HG03139 (cell line): ENCODE data around the gene WDR33.

Source experiments
- ATAC-seq: cut with Tn5 transposase; IDR thresholded peaks from one replicate; pipeline ENCODE4 v1.9.1; 2021; ENCODE audit not compliant: unreplicated experiment

Gene WDR33

GRCh38 chr2:127721978-127722355, 89.0 kb downstream of the WDR33 start:
- ATAC-seq, result no peak

DNA sequence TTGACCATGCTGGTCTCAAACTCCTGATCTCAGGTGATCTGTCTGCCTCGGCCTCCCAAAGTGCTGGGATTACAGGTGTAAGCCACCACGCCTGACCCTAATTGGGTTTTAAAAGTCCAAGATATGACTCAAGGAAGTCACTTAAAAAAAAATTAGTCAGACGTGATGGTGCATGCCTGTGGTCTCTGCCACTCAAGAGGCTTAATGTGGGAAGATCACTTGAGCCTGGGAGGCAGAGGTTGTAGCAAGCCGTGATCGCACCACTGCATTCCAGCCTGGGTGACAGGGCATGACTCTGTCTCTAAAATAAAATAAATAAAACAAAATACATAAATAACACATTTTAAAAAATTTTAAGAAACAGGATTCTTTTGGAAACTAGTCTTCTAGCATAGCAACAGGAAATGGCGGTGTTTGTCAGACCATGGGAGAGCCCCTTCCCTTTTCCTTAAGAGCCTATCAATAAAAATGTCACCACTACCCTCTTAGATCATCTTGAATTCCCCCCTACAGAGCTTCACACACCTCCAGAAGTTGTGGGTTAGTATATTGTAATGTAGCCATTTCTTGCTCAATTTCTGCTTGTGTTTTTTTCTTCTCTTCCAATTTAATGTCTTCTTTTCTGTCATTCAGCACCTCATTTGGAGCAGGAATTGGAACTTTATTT, 89.5 kb downstream of the WDR33 start:
- no peak for ATAC-seq

DNA sequence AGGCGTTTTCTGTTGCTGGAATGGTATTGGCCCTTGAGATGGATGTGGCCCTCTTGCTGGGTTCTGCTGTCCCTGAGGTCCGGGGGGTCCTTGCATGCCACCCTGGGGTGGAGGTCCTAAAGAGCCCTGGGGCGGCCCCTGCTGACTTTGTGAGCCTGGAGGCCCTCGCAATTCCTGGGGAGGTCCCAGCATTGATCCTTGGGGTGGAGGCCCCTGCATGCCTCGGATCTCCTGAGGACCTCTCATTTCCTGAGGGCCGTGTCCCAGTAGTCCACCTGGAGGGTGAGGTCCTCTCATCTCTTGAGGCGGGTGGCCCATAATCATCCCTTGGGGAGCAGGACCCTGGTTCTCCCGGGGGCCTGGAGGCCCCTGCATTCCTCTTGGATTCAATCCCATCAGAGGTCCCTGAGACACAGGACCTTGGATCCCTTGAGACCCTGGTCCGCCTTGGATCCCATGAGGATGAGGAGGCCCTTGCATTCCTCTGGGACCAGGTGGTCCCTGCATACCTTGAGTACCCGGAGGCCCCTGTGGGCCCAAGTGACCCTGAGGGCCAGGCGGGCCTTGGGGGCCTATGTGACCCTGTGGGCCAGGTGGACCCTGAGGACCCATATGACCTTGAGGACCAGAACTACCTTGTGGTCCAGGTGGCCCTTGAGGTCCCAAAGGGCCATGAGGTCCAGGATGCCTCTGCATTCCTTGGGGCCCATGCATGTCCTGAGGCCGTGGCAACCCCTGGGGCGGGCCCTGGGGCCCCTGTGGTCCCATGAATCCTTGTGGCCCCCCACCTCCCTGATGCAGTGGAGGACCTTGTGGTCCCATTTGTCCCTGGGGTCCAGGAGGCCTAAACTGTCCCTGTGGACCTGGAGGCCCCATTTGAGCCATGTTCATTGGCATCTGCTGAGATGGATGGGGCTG, 91.4 kb downstream of the WDR33 start:
- ATAC-seq, result no peak

GRCh38 chr2:127718271-127718670, 92.7 kb downstream of the WDR33 start:
- ATAC-seq, result no peak

- no peak for ATAC-seq
These were observed 95.1 kb downstream of the WDR33 start for GRCh38 chr2:127715778-127716449.

- no peak for ATAC-seq
These were observed 97.4 kb downstream of the WDR33 start for GRCh38 chr2:127713562-127713961.

- no peak for ATAC-seq
These were observed 98.0 kb downstream of the WDR33 start for GRCh38 chr2:127712999-127713398.

- ATAC-seq, result no peak
These were observed 101.6 kb downstream of the WDR33 start for GRCh38 chr2:127709336-127709735.

- no peak for ATAC-seq
These were observed 102.9 kb downstream of the WDR33 start for GRCh38 chr2:127707890-127708648.

GRCh38 chr2:127706215-127706990, 104.6 kb downstream of the WDR33 start:
- no peak for ATAC-seq

GRCh38 chr2:127705391-127706065, 105.4 kb downstream of the WDR33 start:
- ATAC-seq, result no peak

DNA sequence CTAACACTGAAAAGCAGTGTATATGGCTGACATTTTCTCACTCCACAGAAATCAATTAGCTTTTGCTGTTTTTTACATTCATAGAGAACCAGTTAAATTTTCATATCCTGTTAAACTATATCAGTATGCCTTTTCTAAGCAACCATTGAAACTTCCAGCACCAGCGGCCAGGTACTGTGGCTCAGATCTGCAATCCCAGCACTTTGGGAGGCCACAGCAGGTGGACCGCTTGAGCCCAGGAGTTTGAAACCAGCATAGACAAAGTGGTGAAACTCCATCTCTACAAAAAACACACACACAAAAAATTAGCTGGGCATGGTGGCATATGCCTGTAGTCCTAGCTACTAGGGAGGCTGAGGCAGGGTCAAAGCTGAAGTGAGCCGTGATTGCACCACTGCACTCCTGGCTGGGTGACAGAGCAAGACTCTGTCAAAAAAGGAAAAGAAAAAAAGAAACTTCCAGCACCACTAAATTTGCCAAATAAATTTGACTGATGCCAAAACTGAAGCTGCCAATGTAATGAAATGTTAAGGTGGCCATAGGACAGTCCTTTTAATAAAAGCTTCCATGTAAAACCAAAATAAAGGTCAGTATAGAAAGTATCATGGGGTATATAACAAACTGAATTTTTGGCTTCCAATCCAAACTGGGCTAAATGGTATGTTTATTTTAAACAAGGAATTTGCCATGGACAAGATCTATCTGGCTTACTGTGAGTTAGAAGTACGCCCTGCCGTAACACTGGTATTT, 106.2 kb downstream of the WDR33 start:
- no peak for ATAC-seq

DNA sequence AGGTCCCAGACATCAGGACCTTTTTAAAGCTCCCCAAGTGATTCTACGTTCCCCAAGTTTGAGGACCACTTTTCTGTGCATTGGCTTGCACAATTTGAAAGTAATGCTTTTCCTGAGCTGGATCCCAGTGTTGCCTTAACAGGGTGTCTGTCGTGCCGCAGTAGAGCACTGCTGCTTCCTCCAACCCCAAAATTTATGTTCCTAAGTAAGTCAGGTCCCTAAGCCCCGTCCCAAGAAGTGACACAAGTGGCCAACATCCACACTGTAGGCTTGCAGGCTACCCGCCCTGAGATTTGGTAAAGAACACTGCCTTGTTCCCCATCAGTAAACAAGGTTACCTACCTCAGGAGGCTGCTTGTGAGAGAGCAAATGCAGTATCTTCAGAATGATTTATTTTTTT, 107.7 kb downstream of the WDR33 start:
- no peak for ATAC-seq

- ATAC-seq, result no peak
These were observed 108.5 kb downstream of the WDR33 start for GRCh38 chr2:127702395-127703009.

- ATAC-seq, result peak; percentile 46
These were observed 109.1 kb downstream of the WDR33 start for GRCh38 chr2:127701651-127702394.

DNA sequence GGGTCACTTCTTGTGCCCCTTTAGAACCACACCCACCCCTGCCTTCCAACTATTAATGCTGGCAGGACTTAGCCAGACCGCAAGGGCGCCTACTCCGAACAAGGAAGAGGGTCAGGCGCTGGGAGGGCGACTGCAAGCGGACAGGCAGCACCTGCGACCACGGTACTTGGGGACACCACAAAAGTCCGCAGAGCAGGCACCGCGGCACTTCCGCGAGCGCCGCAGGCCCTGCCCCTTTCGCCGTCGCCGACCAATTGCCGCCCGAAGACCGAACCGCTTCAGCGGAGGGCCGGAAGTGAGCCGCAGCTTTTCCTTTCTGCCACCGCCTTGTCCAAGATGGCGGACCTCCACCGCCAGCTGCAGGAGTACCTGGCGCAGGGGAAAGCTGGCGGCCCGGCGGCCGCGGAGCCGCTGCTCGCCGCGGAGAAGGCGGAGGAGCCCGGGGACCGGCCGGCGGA, 109.7 kb downstream of the WDR33 start, which contains the start of gene SFT2D3:
SFT2D3 (plus strand) TSS at position 305 of the 458 bp plus-strand sequence; CDS start at position 337, 32 bp downstream.
- ATAC-seq, result peak; percentile 64

- ATAC-seq, result peak; percentile 43
These were observed 110.3 kb downstream of the WDR33 start for GRCh38 chr2:127700527-127701192.
